Type B pancreatic cell (in vitro differentiated cells): ENCODE measurements around the gene NBEA. TPM values are rescaled to one million over a fixed set of nuclear protein-coding genes. Genes with fewer than 3 reads are reported as not detected.

Experiments used
- DNase-seq: peaks from one replicate; pipeline ENCODE4 v3.0.0; 2021; ENCODE audit warnings: mixed read lengths; ENCODE audit not compliant: unreplicated experiment; ENCODE audit errors: extremely low spot score
- H3K27ac Mint-ChIP-seq: 2 replicates; pipeline ENCODE4 v1.8.0; 2021; ENCODE audit warnings: mild to moderate bottlenecking, mixed read lengths
- H3K27me3 Mint-ChIP-seq: 2 replicates; pipeline ENCODE4 v1.8.0; 2021; ENCODE audit warnings: mixed read lengths
- H3K36me3 Mint-ChIP-seq: 2 replicates; pipeline ENCODE4 v1.8.0; 2021; ENCODE audit warnings: mixed read lengths
- H3K4me1 Mint-ChIP-seq: one replicate; pipeline ENCODE4 v1.8.0; 2021; ENCODE audit warnings: mixed read lengths; ENCODE audit not compliant: unreplicated experiment
- H3K4me3 Mint-ChIP-seq: 2 replicates; pipeline ENCODE4 v1.8.0; 2021; ENCODE audit warnings: mild to moderate bottlenecking, mixed read lengths
- H3K9me3 Mint-ChIP-seq: 2 replicates; pipeline ENCODE4 v1.8.0; 2021; ENCODE audit warnings: mixed read lengths
- CTCF ChIP-seq: fragments of 200-600 bp; sonication (generic); conservative IDR thresholded peaks from 2 replicates; pipeline ENCODE4 v1.5.0; 2021; ENCODE audit warnings: antibody characterized with exemption, mild to moderate bottlenecking
- total RNA-seq: library from RNA; stranded (reverse); gene quantifications from 2 replicates; pipeline ENCODE4 v1.2.1, GENCODE V29; 2021; ENCODE audit warnings: low replicate concordance

NBEA gene
- total RNA-seq, 1 donor from 2014 or later, result 20.8 TPM

- Mint-ChIP-seq H3K4me3 (no peak overlapping the region), H3K27ac (no peak overlapping the region)
- no peak for TF ChIP-seq CTCF
Observed at GRCh38 chr13:34900288-34900739, 41.8 kb upstream of the NBEA start.

GRCh38 chr13:34901572-34901971 is 40.5 kb upstream of the NBEA start:
- Mint-ChIP-seq H3K27me3 (peaks cover 5% of the 10 kb centered on the region), H3K4me3 (no peak overlapping the region), H3K36me3 (no peaks in the 10 kb centered on the region), H3K27ac (no peak overlapping the region), H3K4me1 (no peaks in the 10 kb centered on the region), H3K9me3 (no peaks in the 10 kb centered on the region)
- no peak for DNase-seq
- no peak for TF ChIP-seq CTCF

More at GRCh38 chr13:34900288-34900739, 41.8 kb upstream of the NBEA start:
- DNase-seq, result no peak
- Mint-ChIP-seq H3K4me1 (no peaks in the 10 kb centered on the region), H3K9me3 (no peaks in the 10 kb centered on the region), H3K36me3 (no peaks in the 10 kb centered on the region), H3K27me3 (peaks cover 5% of the 10 kb centered on the region)

GRCh38 chr13:34911159-34911558 is 30.9 kb upstream of the NBEA start:
- TF ChIP-seq CTCF, result no peak
- no peaks in the 10 kb centered on the region for H3K9me3 Mint-ChIP-seq
- no peak overlapping the region for H3K4me3 Mint-ChIP-seq
- H3K27ac Mint-ChIP-seq, result no peak overlapping the region
- H3K36me3 Mint-ChIP-seq, result no peaks in the 10 kb centered on the region
- no peaks in the 10 kb centered on the region for H3K4me1 Mint-ChIP-seq
- DNase-seq, result no peak
- H3K27me3 Mint-ChIP-seq, result peaks cover 8% of the 10 kb centered on the region

- Mint-ChIP-seq H3K36me3 (no peaks in the 10 kb centered on the region), H3K4me3 (no peak overlapping the region), H3K4me1 (no peaks in the 10 kb centered on the region), H3K27me3 (peaks cover 3% of the 10 kb centered on the region), H3K9me3 (no peaks in the 10 kb centered on the region), H3K27ac (no peak overlapping the region)
- no peak for TF ChIP-seq CTCF
- DNase-seq, result no peak
Observed at GRCh38 chr13:34913040-34913439, 29.0 kb upstream of the NBEA start.

GRCh38 chr13:34914416-34914815 is 27.7 kb upstream of the NBEA start:
- no peaks in the 10 kb centered on the region for H3K4me1 Mint-ChIP-seq

More at GRCh38 chr13:34914416-34914815, 27.7 kb upstream of the NBEA start:
- no peak for DNase-seq
- TF ChIP-seq CTCF, result no peak
- Mint-ChIP-seq H3K9me3 (no peaks in the 10 kb centered on the region), H3K27ac (no peak overlapping the region), H3K4me3 (no peak overlapping the region), H3K36me3 (no peaks in the 10 kb centered on the region), H3K27me3 (peaks cover 3% of the 10 kb centered on the region)
